HL-60 (cell line): ENCODE measurements around the gene UBN1.

Experiments
- DNase-seq, 2 experiments: peaks; one replicate each; pipeline ENCODE4 v3.0.0-alpha.2; 2010 to 2020; ENCODE audit warnings: low read depth in 1 of 2, low spot score in 1 of 2
- H3K27ac ChIP-seq: fragments of 250-450 bp; sonication (Bioruptor Pico); replicated peaks from 2 replicates; pipeline ENCODE4 v1.5.1; 2020; ENCODE audit warnings: mild to moderate bottlenecking, moderate library complexity
- H3K27me3 ChIP-seq: fragments of 250-450 bp; sonication (Bioruptor Pico); 2 replicates; pipeline ENCODE4 v1.5.1; 2021; ENCODE audit warnings: mild to moderate bottlenecking, moderate library complexity; ENCODE audit not compliant: insufficient read depth, poor library complexity, severe bottlenecking
- H3K4me3 ChIP-seq: replicated peaks from 2 replicates; pipeline ENCODE4 v1.5.1; 2011; ENCODE audit warnings: mild to moderate bottlenecking, control low read depth, low read length; ENCODE audit not compliant: insufficient read depth
- CTCF ChIP-seq: IDR thresholded peaks from one replicate; pipeline ENCODE4 v1.5.1; 2011; ENCODE audit warnings: low read length, control low read depth, inconsistent platforms; ENCODE audit not compliant: insufficient read depth
- GABPA ChIP-seq: IDR thresholded peaks from 2 replicates; pipeline ENCODE4 v1.6.1; 2012; ENCODE audit warnings: low read depth
- POLR2AphosphoS5 ChIP-seq: IDR thresholded peaks from 2 replicates; pipeline ENCODE4 v1.6.1; 2012; ENCODE audit warnings: low read depth
- REST ChIP-seq: IDR thresholded peaks from 2 replicates; pipeline ENCODE4 v1.6.1; 2012; ENCODE audit warnings: low read depth; ENCODE audit not compliant: insufficient replicate concordance
- SPI1 ChIP-seq: IDR thresholded peaks from 2 replicates; pipeline ENCODE4 v1.6.1; 2012; ENCODE audit warnings: low read depth, mild to moderate bottlenecking, borderline replicate concordance

The UBN1 gene

GRCh38 chr16:4899474-4899846, 52.2 kb downstream of the UBN1 start:
- Histone ChIP-seq H3K27ac (no peak overlapping the region), H3K4me3 (no peak overlapping the region), H3K27me3 (no peaks in the 10 kb centered on the region)
- TF ChIP-seq CTCF (no peak), SPI1 (no peak), GABPA (no peak), REST (no peak), POLR2AphosphoS5 (no peak)
- no peak for DNase-seq

GRCh38 chr16:4900036-4900435, 52.8 kb downstream of the UBN1 start:
- TF ChIP-seq GABPA = no peak
- TF ChIP-seq POLR2AphosphoS5 = no peak
- TF ChIP-seq CTCF = no peak
- TF ChIP-seq REST = no peak
- no peak for TF ChIP-seq SPI1
- no peak overlapping the region for H3K4me3 ChIP-seq

GRCh38 chr16:4900750-4901149, 53.5 kb downstream of the UBN1 start:
- DNase-seq = no peak
- no peak overlapping the region for H3K27ac ChIP-seq
- H3K4me3 ChIP-seq = no peak overlapping the region
- no peak for TF ChIP-seq REST
- no peak for TF ChIP-seq CTCF
- no peak for TF ChIP-seq SPI1
- H3K27me3 ChIP-seq = no peaks in the 10 kb centered on the region

More at GRCh38 chr16:4900036-4900435, 52.8 kb downstream of the UBN1 start:
- Histone ChIP-seq H3K27ac (no peak overlapping the region), H3K27me3 (no peaks in the 10 kb centered on the region)
- no peak for DNase-seq
